PFSK-1 (cell line): Measurements from ENCODE around the gene CHST9.

Experiments
- SIN3A ChIP-seq: IDR thresholded peaks from 2 replicates; pipeline ENCODE4 v1.6.1; 2012; ENCODE audit warnings: mild to moderate bottlenecking, low read length, moderate library complexity, borderline replicate concordance; ENCODE audit not compliant: insufficient read depth
- TAF1 ChIP-seq: IDR thresholded peaks from 2 replicates; pipeline ENCODE4 v1.6.1; 2012; ENCODE audit warnings: low read length, control low read depth, borderline replicate concordance; ENCODE audit not compliant: insufficient read depth

DNA sequence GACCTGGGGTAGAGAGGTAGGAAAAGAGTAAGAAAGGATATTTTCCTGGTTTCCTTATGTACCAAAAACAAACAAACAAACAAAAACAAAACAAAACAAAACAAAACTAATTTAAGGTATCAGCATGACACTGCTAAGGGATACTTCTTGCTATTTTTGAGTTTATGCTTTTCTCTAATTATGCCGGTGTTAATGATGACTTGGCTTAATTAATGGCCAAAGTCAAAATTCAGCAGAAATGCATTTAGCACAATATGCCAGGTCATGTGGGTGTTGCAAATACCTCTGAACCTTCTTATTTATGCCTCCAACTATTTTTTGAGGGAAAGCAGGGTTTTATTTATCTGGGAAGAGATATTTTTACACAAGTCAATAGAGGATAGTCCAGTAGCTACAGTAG is 3.2 kb upstream of the CHST9 start:
- no peak for TF ChIP-seq TAF1
- TF ChIP-seq SIN3A, result no peak
